Measurements from ENCODE around the gene TMEM256. TPM values are rescaled to one million over a fixed set of nuclear protein-coding genes. Genes with fewer than 3 reads are reported as not detected.

Gene TMEM256
- polyA plus RNA-seq, 1 donor from 2014 or later, result 161 TPM

DNA sequence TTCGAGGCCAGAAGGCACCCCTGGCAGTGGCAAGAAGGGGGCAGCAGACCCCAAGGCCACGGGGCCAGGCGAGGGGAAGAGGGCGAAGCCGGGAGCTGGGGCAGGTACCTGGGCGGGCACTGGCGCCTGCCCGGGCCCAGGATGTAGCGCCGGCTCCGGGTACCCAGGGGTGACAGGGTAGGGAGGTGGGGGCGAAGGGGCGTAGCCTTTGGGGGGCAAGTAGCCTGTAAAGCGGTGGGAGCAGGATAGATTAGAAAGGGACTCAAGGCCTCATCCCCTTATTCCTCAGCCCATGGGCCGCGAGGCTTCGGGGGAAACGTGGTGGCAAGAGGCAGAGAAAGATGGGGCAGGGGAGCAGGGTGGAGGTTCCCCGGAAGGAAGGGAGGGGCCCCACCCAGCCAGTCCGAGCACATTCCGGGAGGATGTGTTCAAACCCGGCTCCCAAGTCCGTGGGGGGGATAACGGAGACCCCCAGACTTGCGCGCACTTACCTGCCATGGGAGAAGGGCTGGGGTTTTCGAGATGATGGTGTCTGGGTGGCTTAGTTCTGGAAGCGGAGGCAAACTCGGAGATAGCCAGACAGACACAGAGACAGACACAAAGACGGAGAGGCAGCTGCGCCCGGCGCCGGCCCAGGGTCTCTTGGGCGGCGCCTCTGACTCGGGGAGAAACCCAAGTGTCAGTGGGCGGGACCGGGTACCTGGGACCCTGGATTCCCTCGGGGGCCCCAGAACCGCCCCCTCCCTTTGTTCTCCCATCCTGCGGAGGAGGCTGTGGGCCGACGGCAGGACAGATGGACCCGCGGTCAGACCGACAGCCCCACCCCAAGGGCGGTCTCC, 10.1 kb downstream of the TMEM256 start:
- no peaks in the 10 kb centered on the region for H3F3A ChIP-seq (ENCODE audit: insufficient read depth, low read length, poor library complexity, severe bottlenecking)
- no peaks in the 10 kb centered on the region for H3K9me2 ChIP-seq (ENCODE audit: insufficient read depth, low read length)
- H3K4me2 ChIP-seq (ENCODE audit: low read length), result peak overlapping the region; percentile 80
- TF ChIP-seq TAF1 (IDR thresholded peaks at IDR 0.05; ENCODE audit: low read depth), result no peak
- TF ChIP-seq POLR2AphosphoS5 (IDR thresholded peaks at IDR 0.05), result peak; percentile 1
- peak; percentile 23 for TF ChIP-seq MXI1 (conservative IDR thresholded peaks at IDR 0.05; ENCODE audit: poor library complexity, severe bottlenecking)
- TF ChIP-seq RAD21 (conservative IDR thresholded peaks at IDR 0.05), result peak; percentile 47
- TF ChIP-seq, protein P1, sequence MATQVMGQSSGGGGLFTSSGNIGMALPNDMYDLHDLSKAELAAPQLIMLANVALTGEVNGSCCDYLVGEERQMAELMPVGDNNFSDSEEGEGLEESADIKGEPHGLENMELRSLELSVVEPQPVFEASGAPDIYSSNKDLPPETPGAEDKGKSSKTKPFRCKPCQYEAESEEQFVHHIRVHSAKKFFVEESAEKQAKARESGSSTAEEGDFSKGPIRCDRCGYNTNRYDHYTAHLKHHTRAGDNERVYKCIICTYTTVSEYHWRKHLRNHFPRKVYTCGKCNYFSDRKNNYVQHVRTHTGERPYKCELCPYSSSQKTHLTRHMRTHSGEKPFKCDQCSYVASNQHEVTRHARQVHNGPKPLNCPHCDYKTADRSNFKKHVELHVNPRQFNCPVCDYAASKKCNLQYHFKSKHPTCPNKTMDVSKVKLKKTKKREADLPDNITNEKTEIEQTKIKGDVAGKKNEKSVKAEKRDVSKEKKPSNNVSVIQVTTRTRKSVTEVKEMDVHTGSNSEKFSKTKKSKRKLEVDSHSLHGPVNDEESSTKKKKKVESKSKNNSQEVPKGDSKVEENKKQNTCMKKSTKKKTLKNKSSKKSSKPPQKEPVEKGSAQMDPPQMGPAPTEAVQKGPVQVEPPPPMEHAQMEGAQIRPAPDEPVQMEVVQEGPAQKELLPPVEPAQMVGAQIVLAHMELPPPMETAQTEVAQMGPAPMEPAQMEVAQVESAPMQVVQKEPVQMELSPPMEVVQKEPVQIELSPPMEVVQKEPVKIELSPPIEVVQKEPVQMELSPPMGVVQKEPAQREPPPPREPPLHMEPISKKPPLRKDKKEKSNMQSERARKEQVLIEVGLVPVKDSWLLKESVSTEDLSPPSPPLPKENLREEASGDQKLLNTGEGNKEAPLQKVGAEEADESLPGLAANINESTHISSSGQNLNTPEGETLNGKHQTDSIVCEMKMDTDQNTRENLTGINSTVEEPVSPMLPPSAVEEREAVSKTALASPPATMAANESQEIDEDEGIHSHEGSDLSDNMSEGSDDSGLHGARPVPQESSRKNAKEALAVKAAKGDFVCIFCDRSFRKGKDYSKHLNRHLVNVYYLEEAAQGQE (IDR thresholded peaks at IDR 0.05; ENCODE audit: borderline replicate concordance), result no peak
- no peak for TF ChIP-seq EP300 (conservative IDR thresholded peaks at IDR 0.05; ENCODE audit: poor library complexity, severe bottlenecking)
- TF ChIP-seq, protein P2, sequence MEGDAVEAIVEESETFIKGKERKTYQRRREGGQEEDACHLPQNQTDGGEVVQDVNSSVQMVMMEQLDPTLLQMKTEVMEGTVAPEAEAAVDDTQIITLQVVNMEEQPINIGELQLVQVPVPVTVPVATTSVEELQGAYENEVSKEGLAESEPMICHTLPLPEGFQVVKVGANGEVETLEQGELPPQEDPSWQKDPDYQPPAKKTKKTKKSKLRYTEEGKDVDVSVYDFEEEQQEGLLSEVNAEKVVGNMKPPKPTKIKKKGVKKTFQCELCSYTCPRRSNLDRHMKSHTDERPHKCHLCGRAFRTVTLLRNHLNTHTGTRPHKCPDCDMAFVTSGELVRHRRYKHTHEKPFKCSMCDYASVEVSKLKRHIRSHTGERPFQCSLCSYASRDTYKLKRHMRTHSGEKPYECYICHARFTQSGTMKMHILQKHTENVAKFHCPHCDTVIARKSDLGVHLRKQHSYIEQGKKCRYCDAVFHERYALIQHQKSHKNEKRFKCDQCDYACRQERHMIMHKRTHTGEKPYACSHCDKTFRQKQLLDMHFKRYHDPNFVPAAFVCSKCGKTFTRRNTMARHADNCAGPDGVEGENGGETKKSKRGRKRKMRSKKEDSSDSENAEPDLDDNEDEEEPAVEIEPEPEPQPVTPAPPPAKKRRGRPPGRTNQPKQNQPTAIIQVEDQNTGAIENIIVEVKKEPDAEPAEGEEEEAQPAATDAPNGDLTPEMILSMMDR (IDR thresholded peaks at IDR 0.05; ENCODE audit: poor library complexity, severe bottlenecking), result peak; percentile 48
- TF ChIP-seq SMC3 (conservative IDR thresholded peaks at IDR 0.05; ENCODE audit: poor library complexity), result peak; percentile 31
- no peak for TF ChIP-seq EZH2 (IDR thresholded peaks at IDR 0.05; ENCODE audit: borderline replicate concordance, insufficient read depth, low read length, poor library complexity, severe bottlenecking)
- no peaks in the 10 kb centered on the region for H4K20me1 ChIP-seq (ENCODE audit: insufficient read depth)
- no peaks in the 10 kb centered on the region for H3K79me2 ChIP-seq (replicated peaks; ENCODE audit: insufficient read depth, low read length)
- peak overlapping the region; percentile 93 for H3K9ac ChIP-seq (ENCODE audit: low read length)
- no peaks in the 10 kb centered on the region for H3K27me3 ChIP-seq (ENCODE audit: insufficient read depth, low read depth, low read length)
- peak overlapping the region; percentile 93 for H3K4me3 ChIP-seq (ENCODE audit: low read length)
- H3K27ac ChIP-seq (ENCODE audit: low read length), result peak overlapping the region; percentile 58
- H3K36me3 ChIP-seq (ENCODE audit: insufficient read depth, low read length), result peaks cover 6% of the 10 kb centered on the region
- peak overlapping the region; percentile 65 for H2AFZ ChIP-seq (ENCODE audit: low read depth, low read length)
- H3K9me3 ChIP-seq (ENCODE audit: low read length), result no peaks in the 10 kb centered on the region

DNA sequence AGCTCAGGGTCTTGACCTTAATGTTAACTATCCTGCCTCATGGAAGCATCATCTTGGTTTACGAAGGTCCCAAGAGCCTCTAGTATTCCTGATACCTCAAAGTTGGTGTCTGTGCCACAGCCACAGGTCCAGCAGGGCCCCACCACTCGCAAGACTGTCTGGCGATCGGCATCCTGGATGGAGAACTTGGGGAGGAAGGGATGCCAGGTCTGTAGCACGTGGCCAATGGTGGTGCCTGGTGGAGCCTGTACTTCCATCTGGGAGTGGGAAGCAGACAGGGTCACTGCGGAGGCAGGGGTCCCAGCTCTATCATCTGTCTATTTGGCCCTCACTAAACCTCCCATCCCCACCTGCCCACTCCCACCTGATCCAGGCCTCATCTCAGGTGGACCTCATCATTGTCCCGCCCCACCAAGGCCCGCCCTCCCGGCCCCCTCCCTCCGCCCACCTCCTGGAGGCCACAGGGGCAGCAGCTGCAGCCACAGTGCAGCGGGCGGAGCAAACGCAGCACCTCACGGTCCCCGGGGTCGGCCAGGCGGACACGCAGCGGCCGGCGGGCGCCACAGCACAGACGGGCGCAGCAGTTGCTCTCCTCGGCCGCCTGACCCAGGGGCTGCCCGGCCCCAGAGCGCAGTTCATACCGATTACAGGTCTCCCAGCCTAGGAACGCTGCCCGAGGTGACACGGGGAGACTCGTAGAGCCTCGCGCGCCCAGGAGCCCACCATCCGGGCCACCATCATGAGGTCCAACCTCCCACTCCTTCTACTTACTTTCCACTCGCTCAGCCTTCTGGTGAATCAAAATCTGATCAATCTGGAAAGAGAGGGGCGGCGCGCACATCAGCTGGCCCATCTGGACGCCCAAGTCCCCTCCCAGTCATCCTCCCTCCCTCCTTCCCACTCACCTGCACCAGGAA, 10.9 kb downstream of the TMEM256 start:
- TF ChIP-seq POLR2AphosphoS5 (IDR thresholded peaks at IDR 0.05), result no peak
- no peak for TF ChIP-seq EZH2 (IDR thresholded peaks at IDR 0.05; ENCODE audit: borderline replicate concordance, insufficient read depth, low read length, poor library complexity, severe bottlenecking)
- no peak for TF ChIP-seq TAF1 (IDR thresholded peaks at IDR 0.05; ENCODE audit: low read depth)
- TF ChIP-seq RAD21 (conservative IDR thresholded peaks at IDR 0.05), result no peak
- TF ChIP-seq SMC3 (conservative IDR thresholded peaks at IDR 0.05; ENCODE audit: poor library complexity), result no peak
- TF ChIP-seq, protein P2 (IDR thresholded peaks at IDR 0.05; ENCODE audit: poor library complexity, severe bottlenecking), result no peak
- no peak for TF ChIP-seq MXI1 (conservative IDR thresholded peaks at IDR 0.05; ENCODE audit: poor library complexity, severe bottlenecking)
- H3K9ac ChIP-seq (ENCODE audit: low read length), result peak overlapping the region; percentile 93
- H3K9me2 ChIP-seq (ENCODE audit: insufficient read depth, low read length), result no peaks in the 10 kb centered on the region
- H3K27me3 ChIP-seq (ENCODE audit: insufficient read depth, low read depth, low read length), result no peaks in the 10 kb centered on the region
- H3K4me2 ChIP-seq (ENCODE audit: low read length), result peak overlapping the region; percentile 80
- peak overlapping the region; percentile 58 for H3K27ac ChIP-seq (ENCODE audit: low read length)
- no peaks in the 10 kb centered on the region for H4K20me1 ChIP-seq (ENCODE audit: insufficient read depth)
- peaks cover 7% of the 10 kb centered on the region for H3K36me3 ChIP-seq (ENCODE audit: insufficient read depth, low read length)
- H3K79me2 ChIP-seq (replicated peaks; ENCODE audit: insufficient read depth, low read length), result no peaks in the 10 kb centered on the region
- peak overlapping the region; percentile 93 for H3K4me3 ChIP-seq (ENCODE audit: low read length)
- no peak overlapping the region for H2AFZ ChIP-seq (ENCODE audit: low read depth, low read length)
- no peaks in the 10 kb centered on the region for H3K9me3 ChIP-seq (ENCODE audit: low read length)
- no peaks in the 10 kb centered on the region for H3F3A ChIP-seq (ENCODE audit: insufficient read depth, low read length, poor library complexity, severe bottlenecking)
